HEK293 (cell line): ENCODE results near the gene PCK1.

ENCODE experiments used
- CTCF ChIA-PET: fragments of 350-600 bp; formaldehyde crosslinking; extraction: SDS; loops from one replicate; lab custom pipeline; 2021; ENCODE audit warnings: antibody characterized with exemption; lab: Yijun Ruan, JAX
- POLR2A ChIA-PET: fragments of 300-600 bp; formaldehyde crosslinking; extraction: SDS; loops from one replicate; lab custom pipeline; 2020; ENCODE audit warnings: antibody characterized with exemption, inconsistent platforms; lab: Yijun Ruan, JAX
- H3K27ac ChIP-seq: fragments of 200-500 bp; sonication (Bioruptor generic); 2 replicates; pipeline ENCODE4 v1.5.1; 2014; ENCODE audit warnings: low read depth, low read length, control low read depth, inconsistent platforms; ENCODE audit errors: extremely low read depth
- H3K36me3 ChIP-seq, 2 experiments: fragments of 200-500 bp in 1 of 2; sonication (Bioruptor generic) in 1 of 2; 1 replicate in 1 of 2; 2 replicates in 1 of 2; pipeline ENCODE4 v1.5.1; 2014 to 2017; ENCODE audit warnings: inconsistent platforms in 2 of 2, low read length in 2 of 2; ENCODE audit not compliant: control insufficient read depth in 2 of 2, insufficient read depth in 1 of 2
- H3K4me1 ChIP-seq: fragments of 200-500 bp; sonication (Bioruptor generic); 2 replicates; pipeline ENCODE4 v1.5.1; 2014; ENCODE audit warnings: mild to moderate bottlenecking, low read length, inconsistent platforms; ENCODE audit not compliant: control insufficient read depth, insufficient read depth
- H3K4me3 ChIP-seq: 2 replicates; pipeline ENCODE4 v1.5.1; 2011; ENCODE audit warnings: low read depth, mild to moderate bottlenecking, control low read depth, low read length, moderate library complexity
- H3K9me3 ChIP-seq: fragments of 200-500 bp; sonication (Bioruptor generic); 2 replicates; pipeline ENCODE4 v1.5.1; 2014; ENCODE audit warnings: low read depth, low read length, inconsistent platforms; ENCODE audit not compliant: control insufficient read depth, insufficient read depth
- MYNN ChIP-seq: fragments of 450-650 bp; formaldehyde crosslinking; IDR thresholded peaks from 2 replicates; pipeline ENCODE4 v1.5.1; 2016; ENCODE audit warnings: missing biosample characterization, missing genetic modification characterization, borderline replicate concordance
- MZF1 ChIP-seq: fragments of 450-650 bp; formaldehyde crosslinking; IDR thresholded peaks from 2 replicates; pipeline ENCODE4 v1.5.1; 2017; ENCODE audit warnings: missing biosample characterization, missing genetic modification characterization, borderline replicate concordance
- SCRT2 ChIP-seq: fragments of 450-650 bp; formaldehyde crosslinking; IDR thresholded peaks from 2 replicates; pipeline ENCODE4 v1.5.1; 2016; ENCODE audit warnings: missing biosample characterization, missing genetic modification characterization
- SP2 ChIP-seq: fragments of 450-650 bp; formaldehyde crosslinking; IDR thresholded peaks from 2 replicates; pipeline ENCODE4 v1.5.1; 2016; ENCODE audit warnings: missing biosample characterization, missing genetic modification characterization
- WT1 ChIP-seq: fragments of 450-650 bp; formaldehyde crosslinking; IDR thresholded peaks from 2 replicates; pipeline ENCODE4 v1.5.1; 2016; ENCODE audit warnings: missing biosample characterization, missing genetic modification characterization
- YY1 ChIP-seq: fragments of 450-650 bp; formaldehyde crosslinking; IDR thresholded peaks from 2 replicates; pipeline ENCODE4 v1.5.1; 2018; ENCODE audit warnings: missing biosample characterization, missing genetic modification characterization
- ZBTB7A ChIP-seq: fragments of 450-650 bp; formaldehyde crosslinking; IDR thresholded peaks from 2 replicates; pipeline ENCODE4 v1.5.1; 2016; ENCODE audit warnings: low read depth, missing biosample characterization, missing genetic modification characterization
- ZIC2 ChIP-seq: fragments of 450-650 bp; formaldehyde crosslinking; IDR thresholded peaks from 2 replicates; pipeline ENCODE4 v1.5.1; 2016; ENCODE audit warnings: missing biosample characterization, missing genetic modification characterization
- ZNF112 ChIP-seq: fragments of 450-650 bp; formaldehyde crosslinking; IDR thresholded peaks from 2 replicates; pipeline ENCODE4 v1.5.0; 2017; ENCODE audit warnings: missing biosample characterization, missing genetic modification characterization
- ZNF302 ChIP-seq: fragments of 450-650 bp; formaldehyde crosslinking; IDR thresholded peaks from 2 replicates; pipeline ENCODE4 v1.5.1; 2016; ENCODE audit warnings: missing biosample characterization, missing genetic modification characterization, low read depth
- ZNF501 ChIP-seq: fragments of 450-650 bp; formaldehyde crosslinking; IDR thresholded peaks from 2 replicates; pipeline ENCODE4 v1.5.1; 2016; ENCODE audit warnings: missing biosample characterization, missing genetic modification characterization
- ZNF626 ChIP-seq: fragments of 450-650 bp; sonication (Bioruptor Pico); formaldehyde crosslinking; IDR thresholded peaks from 2 replicates; pipeline ENCODE4 v1.5.1; 2018; ENCODE audit warnings: missing biosample characterization, missing genetic modification characterization, inconsistent platforms
- ZNF692 ChIP-seq: fragments of 450-650 bp; formaldehyde crosslinking; IDR thresholded peaks from 2 replicates; pipeline ENCODE4 v1.5.1; 2016; ENCODE audit warnings: missing biosample characterization, missing genetic modification characterization
- ZNF843 ChIP-seq: fragments of 450-650 bp; formaldehyde crosslinking; IDR thresholded peaks from 2 replicates; pipeline ENCODE4 v1.5.1; 2016; ENCODE audit warnings: missing biosample characterization, missing genetic modification characterization
- ZSCAN16 ChIP-seq: fragments of 450-650 bp; formaldehyde crosslinking; IDR thresholded peaks from 2 replicates; pipeline ENCODE4 v1.5.1; 2016; ENCODE audit warnings: missing biosample characterization, missing genetic modification characterization
- ZSCAN4 ChIP-seq: fragments of 450-650 bp; formaldehyde crosslinking; IDR thresholded peaks from 2 replicates; pipeline ENCODE4 v1.5.1; 2017; ENCODE audit warnings: missing biosample characterization, missing genetic modification characterization

Gene PCK1

GRCh38 chr20:57610261-57610952 lies 49.5 kb downstream of the PCK1 start (continued):
- TF ChIP-seq ZNF501 (tag by site-specific recombination) (no peak), SCRT2 (no peak), ZNF692 (tag by site-specific recombination) (no peak)

- Histone ChIP-seq H3K27ac (no peak overlapping the region), H3K9me3 (no peaks in the 10 kb centered on the region), H3K4me3 (no peak overlapping the region), H3K36me3 (no peaks in the 10 kb centered on the region), H3K4me1 (no peaks in the 10 kb centered on the region)
- POLR2A ChIA-PET, result no interaction called here
- TF ChIP-seq ZNF843 (tag by site-specific recombination) (no peak), ZIC2 (no peak), WT1 (tag by site-specific recombination) (no peak), ZNF302 (tag by site-specific recombination) (no peak), ZNF626 (tag by site-specific recombination) (no peak), ZSCAN16 (tag by site-specific recombination) (no peak), MYNN (no peak)
- CTCF ChIA-PET, result interaction anchor here (0.6 to 0.7 kb wide), 3 partner anchors 14 to 231 kb away, joined by 3 read pairs; no protein-coding TSS in a partner anchor
These were observed 50.8 kb downstream of the PCK1 start for GRCh38 chr20:57611586-57612311.

- H3K9me3 ChIP-seq, result no peaks in the 10 kb centered on the region
- H3K27ac ChIP-seq, result no peak overlapping the region
- POLR2A ChIA-PET, result no interaction called here
- H3K4me3 ChIP-seq, result no peak overlapping the region
- no peaks in the 10 kb centered on the region for H3K4me1 ChIP-seq
- TF ChIP-seq ZNF112 (tag by site-specific recombination), result no peak
- TF ChIP-seq MYNN, result no peak
- H3K36me3 ChIP-seq, result no peaks in the 10 kb centered on the region
- CTCF ChIA-PET, result interaction anchor here (0.6 to 1.5 kb wide), 2 partner anchors 29 to 475 kb away, joined by 3 read pairs; no protein-coding TSS in a partner anchor
These were observed 51.5 kb downstream of the PCK1 start for GRCh38 chr20:57612436-57612835.

GRCh38 chr20:57612916-57613315 lies 52.0 kb downstream of the PCK1 start:
- Histone ChIP-seq H3K9me3 (no peaks in the 10 kb centered on the region), H3K36me3 (no peaks in the 10 kb centered on the region), H3K4me3 (no peak overlapping the region), H3K4me1 (no peaks in the 10 kb centered on the region)
- CTCF ChIA-PET, result interaction anchor here (1.5 kb wide), 1 partner anchor 475 kb away, joined by 3 read pairs; no protein-coding TSS in a partner anchor
- no peak for TF ChIP-seq MYNN
- TF ChIP-seq YY1 (tag by site-specific recombination), result no peak
- no peak for TF ChIP-seq ZBTB7A
- no peak for TF ChIP-seq ZSCAN4 (tag by site-specific recombination)
- no peak for TF ChIP-seq MZF1 (tag by site-specific recombination)
- no peak for TF ChIP-seq SP2 (tag by site-specific recombination)
- TF ChIP-seq, all 188 proteins: peak for 0
- H3K27ac ChIP-seq, result no peak overlapping the region
- POLR2A ChIA-PET, result no interaction called here
